Testis (tissue), 3 donors: ENCODE measurements around the gene ANGPTL4. TPM values are rescaled to one million over a fixed set of nuclear protein-coding genes. Genes with fewer than 3 reads are reported as not detected.
A peak's percentile ranks its signal among the peaks of the same experiment; 100 is the strongest.
"Not testable (repeated sequence)": the region's sequence is repeated elsewhere in the genome, so short reads cannot be mapped to it uniquely, and the experiment has no call there.

Source experiments
- DNase-seq: peaks from one replicate; pipeline ENCODE4 v3.0.0-alpha.2; 2019
- H3K27ac ChIP-seq, 2 donors: fragments of 200-600 bp; sonication (generic); one replicate each; pipeline ENCODE4 v1.5.1; 2019
- H3K27me3 ChIP-seq: fragments of 200-600 bp; sonication (generic); one replicate; pipeline ENCODE4 v1.5.1; 2019
- H3K36me3 ChIP-seq: fragments of 200-600 bp; sonication (generic); one replicate; pipeline ENCODE4 v1.5.1; 2017; ENCODE audit warnings: low read depth; ENCODE audit errors: missing control alignments
- H3K4me1 ChIP-seq: fragments of 200-600 bp; sonication (generic); one replicate; pipeline ENCODE4 v1.5.1; 2019
- H3K4me3 ChIP-seq, 2 donors: fragments of 200-600 bp; sonication (generic); one replicate each; pipeline ENCODE4 v1.5.1; 2017 to 2019
- H3K9me3 ChIP-seq: fragments of 200-600 bp; sonication (generic); one replicate; pipeline ENCODE4 v1.5.1; 2017
- CTCF ChIP-seq, 3 experiments: fragments of 450-650 bp in 2 of 3; fragments of 200-600 bp in 1 of 3; sonication (generic) in 1 of 3; IDR thresholded peaks; one replicate each; pipeline ENCODE4 v1.5.1; 2016 to 2019; ENCODE audit warnings: antibody characterized with exemption in 3 of 3, mild to moderate bottlenecking in 2 of 3, moderate library complexity in 1 of 3
- POLR2A ChIP-seq: fragments of 450-650 bp; IDR thresholded peaks from one replicate; pipeline ENCODE4 v1.6.1; 2017; ENCODE audit warnings: antibody characterized with exemption, mild to moderate bottlenecking, moderate library complexity
- WGBS, 2 donors: methylation state at CpG; one replicate each; pipeline ENCODE4 v1.1.5; 2018; 5-methylcytosine and 5-hydroxymethylcytosine counted together
- intact Hi-C: fragments of 100-400 bp; cut with DNase I; formaldehyde crosslinking; loops from one replicate; pipeline ENCODE4 v1.15.1; 2023; ENCODE audit warnings: low total_unique reads
- polyA plus RNA-seq: library from polyadenylated mRNA; stranded (reverse); fragments of 350-450 nt; fragmentation: Illumina TruSeq; extraction: RNeasy Lipid Tissue Mini Kit (QIAGEN cat#74804); gene quantifications from one replicate; pipeline ENCODE4 v1.2.3, GENCODE V29; 2014; ENCODE audit warnings: low read depth, low replicate concordance; ENCODE audit not compliant: insufficient read depth
- total RNA-seq, 2 donors: library from RNA; depleted of rRNA; stranded (reverse); fragments of >200 nt; gene quantifications; one replicate each; pipeline ENCODE4 v1.2.3, GENCODE V29; 2016

The ANGPTL4 gene
- total and polyA plus RNA-seq, 3 donors from 2014 or later, result 10.0 to 18.5 (median 10.2) TPM

GRCh38 chr19:8403098-8403819 is 39.3 kb downstream of the ANGPTL4 start:
- Histone ChIP-seq H3K9me3 (no peaks in the 10 kb centered on the region), H3K36me3 (no peaks in the 10 kb centered on the region), H3K27me3 (no peaks in the 10 kb centered on the region), H3K27ac (peak overlapping the region in 1 of 2 donors; percentile 56), H3K4me1 (peaks cover 17% of the 10 kb centered on the region), H3K4me3 (no peak overlapping the region)
- intact Hi-C loops, result no loop called here
- DNase-seq, result peak; percentile 44
- 72 to 81% methylated on average over 18 to 44 of the region's 44 CpGs for WGBS, 2 donors
- TF ChIP-seq POLR2A (no peak), CTCF (IDR thresholded peaks at IDR 0.05) (no peak)

- peaks cover 14% of the 10 kb centered on the region for H3K4me1 ChIP-seq
- 61 to 80% methylated on average over 23 of the region's 24 CpGs for WGBS, 2 donors
- H3K4me3 ChIP-seq, result no peak overlapping the region
- no peaks in the 10 kb centered on the region for H3K36me3 ChIP-seq
- H3K27ac ChIP-seq, result peak overlapping the region in 1 of 2 donors; percentile 56
- H3K27me3 ChIP-seq, result no peaks in the 10 kb centered on the region
- intact Hi-C loops, result no loop called here
- DNase-seq, result no peak
- H3K9me3 ChIP-seq, result no peaks in the 10 kb centered on the region
- no peak for TF ChIP-seq POLR2A
- no peak for TF ChIP-seq CTCF (IDR thresholded peaks at IDR 0.05)
Measured at GRCh38 chr19:8403820-8404109, 39.8 kb downstream of the ANGPTL4 start.

DNA sequence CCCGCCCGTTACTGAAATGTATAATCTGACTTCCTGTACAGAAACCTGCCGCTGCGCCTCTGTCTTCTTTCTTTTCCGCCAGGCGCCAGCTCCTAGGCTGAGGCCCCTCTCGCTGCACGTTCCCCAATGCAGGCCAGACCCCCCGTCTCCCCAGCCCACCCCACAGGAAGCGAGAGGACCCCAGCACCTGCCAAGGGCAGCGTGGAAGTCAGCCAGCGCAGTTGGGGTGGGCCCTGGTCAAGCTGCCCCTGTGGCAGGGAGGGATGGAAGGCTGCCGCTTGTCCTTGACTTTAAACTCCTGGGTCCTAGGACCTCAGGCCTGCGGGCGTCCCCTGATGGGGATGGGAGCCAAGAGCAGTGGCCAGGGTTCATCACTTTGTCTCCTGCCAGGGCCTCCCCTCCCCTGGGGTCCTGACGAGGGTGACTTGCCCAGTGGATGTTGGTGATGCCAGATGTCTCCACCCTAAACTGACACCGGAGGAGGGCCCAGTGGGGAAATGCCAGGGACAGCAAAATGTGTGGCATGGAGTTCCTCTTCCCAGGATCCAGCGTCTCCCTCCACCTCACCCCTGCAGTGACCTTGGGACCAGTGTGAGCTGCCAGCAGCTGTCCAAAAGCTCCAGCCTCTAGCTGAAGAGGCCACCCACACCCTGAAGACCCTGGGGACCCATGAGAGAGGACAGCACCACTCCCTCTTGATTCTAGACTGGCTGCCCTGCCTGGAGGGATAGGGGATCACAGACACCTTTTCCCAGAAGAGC is 40.6 kb downstream of the ANGPTL4 start:
- WGBS, 2 donors, result 52 to 56% methylated on average over 10 to 18 of the region's 18 CpGs
- no peaks in the 10 kb centered on the region for H3K9me3 ChIP-seq
- peak; percentile 46 for DNase-seq
- H3K4me3 ChIP-seq, result no peak overlapping the region
- TF ChIP-seq CTCF (IDR thresholded peaks at IDR 0.05) (no peak), POLR2A (no peak)
- no peaks in the 10 kb centered on the region for H3K36me3 ChIP-seq
- H3K4me1 ChIP-seq, result peaks cover 14% of the 10 kb centered on the region
- no peaks in the 10 kb centered on the region for H3K27me3 ChIP-seq
- intact Hi-C loops, result no loop called here
- peak overlapping the region; percentile 44 to 56 for H3K27ac ChIP-seq

- H3K27me3 ChIP-seq, H3K36me3 ChIP-seq, H3K4me3 ChIP-seq, DNase-seq, H3K27ac ChIP-seq, H3K9me3 ChIP-seq, H3K4me1 ChIP-seq: not testable (repeated sequence)
- intact Hi-C loops, result loop anchor here (10.0 kb wide), 1 partner anchor 94 kb away; the partner anchor contains the start of gene PRAM1
- WGBS, 2 donors, result 57 to 85% methylated on average over 13 of the region's 13 CpGs
Measured at GRCh38 chr19:8410718-8411117, 46.8 kb downstream of the ANGPTL4 start.

- Histone ChIP-seq H3K36me3 (no peaks in the 10 kb centered on the region), H3K27ac (no peak within 1 kb of the TSS), H3K4me1 (no peaks in the 10 kb centered on the region), H3K27me3 (no peaks in the 10 kb centered on the region), H3K4me3 (peak within 1 kb of the TSS; percentile 69 to 82), H3K9me3 (no peaks in the 10 kb centered on the region)
- DNase-seq, result peak; percentile 97
- WGBS, 2 donors, result 6 to 12% methylated on average over 17 to 50 of the region's 89 CpGs
- TF ChIP-seq CTCF (IDR thresholded peaks at IDR 0.05) (peak; percentile 42 to 68 (median 57)), POLR2A (no peak)
- intact Hi-C loops, result loop anchor here (10.0 kb wide), 1 partner anchor 92 kb away; the partner anchor contains the start of gene PRAM1
Measured at GRCh38 chr19:8412783-8413628, 49.1 kb downstream of the ANGPTL4 start, which contains the start of gene MARCHF2. Gene MARCHF2 (plus strand): TSS chr19:8413305. CDS start chr19:8421841, 8,536 bp downstream.
